ENCODE measurements around the gene CDKN2C. TPM values are rescaled to one million over a fixed set of nuclear protein-coding genes. Genes with fewer than 3 reads are reported as not detected.

CDKN2C gene
- total and polyA plus RNA-seq, 2 experiments from 2014 or later = 11.7 to 17.3 TPM

DNA sequence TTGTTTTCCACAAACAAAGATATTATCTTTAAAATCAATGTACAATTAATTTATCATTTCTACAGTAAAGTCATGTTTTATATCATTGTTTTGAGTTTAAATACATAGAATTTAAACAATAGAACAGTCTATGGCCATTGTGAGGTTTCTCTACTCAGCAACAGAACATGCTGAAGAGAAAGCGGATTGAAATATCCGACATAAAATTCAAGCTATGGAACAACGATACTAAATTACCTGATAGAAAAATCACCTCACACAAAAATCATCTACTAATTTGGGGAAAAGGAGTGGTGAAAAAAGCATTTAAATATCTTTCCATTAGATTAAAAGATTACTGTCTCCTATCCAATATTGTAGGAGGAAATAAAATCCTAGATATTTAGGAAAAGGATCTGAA lies 12.6 kb downstream of the CDKN2C start:
- 0 out of 2 replicates have a peak, but pooled peaks cover 7% of the 10 kb centered on the region for H3F3A ChIP-seq (ENCODE audit: insufficient read depth)
- DNase-seq = no peak
- H3K36me3 ChIP-seq (ENCODE audit: low read depth) = no peaks in the 10 kb centered on the region
- no peak overlapping the region for H3K4me3 ChIP-seq
- no peak overlapping the region for H3K27ac ChIP-seq
- H3K9me2 ChIP-seq (ENCODE audit: insufficient read depth) = no peaks in the 10 kb centered on the region
- H4K20me1 ChIP-seq (ENCODE audit: insufficient read depth) = no peaks in the 10 kb centered on the region
- 0 out of 2 replicates have a peak overlapping the region, but pooled peaks have one; percentile 6 for H2AFZ ChIP-seq
- peaks cover 30% of the 10 kb centered on the region for H3K79me2 ChIP-seq (ENCODE audit: insufficient read depth)
- TF ChIP-seq EZH2phosphoT487 (IDR thresholded peaks at IDR 0.05; ENCODE audit: insufficient read depth, low read depth) = no peak
- TF ChIP-seq EZH2 (IDR thresholded peaks at IDR 0.05; ENCODE audit: insufficient read depth, poor library complexity, severe bottlenecking) = no peak
- WGBS, 2 experiments (ENCODE audit: low coverage in 1 of 2, low lambda C conversion rate in 2 of 2, missing lambda C conversion rate in 2 of 2) = 97 to 99% methylated on average over 3 of the region's 3 CpGs
- H3K9me3 ChIP-seq (ENCODE audit: low read depth) = no peaks in the 10 kb centered on the region
- peaks cover 23% of the 10 kb centered on the region; the same call in 1 of the 2 replicates for H3K4me1 ChIP-seq (ENCODE audit: insufficient read depth)
- H3K4me2 ChIP-seq (ENCODE audit: unreplicated experiment) = no peak overlapping the region
- in situ Hi-C loops (cut with MboI) = no loop called here
- no peak overlapping the region for H3K9ac ChIP-seq
- no peaks in the 10 kb centered on the region for H3K27me3 ChIP-seq (replicated peaks; ENCODE audit: insufficient read depth)

DNA sequence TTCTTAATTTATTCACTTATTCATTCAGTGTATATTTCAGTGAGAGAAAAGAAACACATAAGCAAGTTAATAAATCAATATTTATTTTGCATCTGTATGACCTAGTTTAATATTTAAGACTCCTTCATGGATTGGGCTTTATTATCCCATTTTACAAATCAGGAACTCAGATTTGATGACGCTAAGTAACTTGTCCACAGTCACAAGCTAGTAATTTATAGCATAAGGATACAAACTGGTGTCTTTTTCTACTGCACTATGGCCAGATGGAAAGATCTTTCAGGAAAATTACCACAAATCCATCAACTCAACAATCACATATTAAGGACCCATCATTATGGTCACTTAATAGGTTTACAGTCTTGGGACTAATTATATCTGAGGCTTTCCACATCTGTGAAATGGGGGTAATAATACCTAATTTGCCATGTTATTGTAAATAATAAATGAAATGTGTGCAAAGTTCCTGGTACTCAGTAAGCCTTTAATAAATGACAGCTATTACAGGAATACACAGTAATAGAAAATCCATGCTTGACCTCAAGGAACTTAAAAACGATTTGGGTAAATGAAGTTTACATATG lies 13.3 kb downstream of the CDKN2C start:
- Histone ChIP-seq H3F3A (ENCODE audit: insufficient read depth) (0 out of 2 replicates have a peak, but pooled peaks cover 7% of the 10 kb centered on the region), H3K79me2 (ENCODE audit: insufficient read depth) (peaks cover 28% of the 10 kb centered on the region), H3K27ac (no peak overlapping the region), H4K20me1 (ENCODE audit: insufficient read depth) (no peaks in the 10 kb centered on the region), H3K9me3 (ENCODE audit: low read depth) (no peaks in the 10 kb centered on the region), H2AFZ (no peak overlapping the region), H3K36me3 (ENCODE audit: low read depth) (no peaks in the 10 kb centered on the region), H3K9me2 (ENCODE audit: insufficient read depth) (no peaks in the 10 kb centered on the region), H3K27me3 (replicated peaks; ENCODE audit: insufficient read depth) (no peaks in the 10 kb centered on the region), H3K4me1 (ENCODE audit: insufficient read depth) (peaks cover 23% of the 10 kb centered on the region; the same call in 1 of the 2 replicates), H3K4me3 (no peak overlapping the region), H3K4me2 (ENCODE audit: unreplicated experiment) (no peak overlapping the region), H3K9ac (no peak overlapping the region)
- WGBS, 2 experiments (ENCODE audit: low coverage in 1 of 2, low lambda C conversion rate in 2 of 2, missing lambda C conversion rate in 2 of 2) = 51 to 58% methylated on average over 2 of the region's 2 CpGs
- TF ChIP-seq EZH2 (IDR thresholded peaks at IDR 0.05; ENCODE audit: insufficient read depth, poor library complexity, severe bottlenecking) = no peak
- TF ChIP-seq EZH2phosphoT487 (IDR thresholded peaks at IDR 0.05; ENCODE audit: insufficient read depth, low read depth) = no peak
- in situ Hi-C loops (cut with MboI) = no loop called here
- DNase-seq = no peak

DNA sequence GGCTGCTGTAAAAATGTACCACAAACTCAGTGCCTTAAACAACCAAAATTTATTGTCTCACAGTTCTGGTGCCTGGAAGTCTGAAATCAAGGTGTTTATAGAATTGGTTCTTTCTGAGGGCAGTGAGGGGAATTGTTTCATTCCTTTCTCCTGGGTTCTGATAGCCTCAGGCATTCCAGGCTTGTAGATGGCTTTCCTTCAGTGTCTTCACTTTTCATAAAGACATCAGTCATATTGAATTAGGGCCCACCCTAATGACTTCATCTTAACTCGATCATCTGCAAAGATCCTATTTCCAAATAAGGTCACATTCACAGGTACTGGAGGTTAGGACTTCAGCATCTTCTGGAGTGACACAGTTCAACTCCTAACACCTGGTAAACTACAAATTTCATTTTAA lies 15.0 kb downstream of the CDKN2C start:
- Histone ChIP-seq H3F3A (ENCODE audit: insufficient read depth) (no peaks in the 10 kb centered on the region), H3K9me2 (ENCODE audit: insufficient read depth) (no peaks in the 10 kb centered on the region), H3K27ac (no peak overlapping the region), H3K4me1 (ENCODE audit: insufficient read depth) (peaks cover 9% of the 10 kb centered on the region), H4K20me1 (ENCODE audit: insufficient read depth) (no peaks in the 10 kb centered on the region), H3K4me3 (no peak overlapping the region), H3K36me3 (ENCODE audit: low read depth) (no peaks in the 10 kb centered on the region), H3K9me3 (ENCODE audit: low read depth) (no peaks in the 10 kb centered on the region), H3K27me3 (replicated peaks; ENCODE audit: insufficient read depth) (no peaks in the 10 kb centered on the region), H2AFZ (0 out of 2 replicates have a peak overlapping the region, but pooled peaks have one; percentile 5), H3K4me2 (ENCODE audit: unreplicated experiment) (no peak overlapping the region), H3K9ac (no peak overlapping the region), H3K79me2 (ENCODE audit: insufficient read depth) (peaks cover 10% of the 10 kb centered on the region)
- TF ChIP-seq EZH2 (IDR thresholded peaks at IDR 0.05; ENCODE audit: insufficient read depth, poor library complexity, severe bottlenecking) (no peak), EZH2phosphoT487 (IDR thresholded peaks at IDR 0.05; ENCODE audit: insufficient read depth, low read depth) (no peak)
- DNase-seq = no peak
- in situ Hi-C loops (cut with MboI) = no loop called here
- 54 to 64% methylated on average over 1 of the region's 1 CpG for WGBS, 2 experiments (ENCODE audit: low coverage in 1 of 2, low lambda C conversion rate in 2 of 2, missing lambda C conversion rate in 2 of 2)

DNA sequence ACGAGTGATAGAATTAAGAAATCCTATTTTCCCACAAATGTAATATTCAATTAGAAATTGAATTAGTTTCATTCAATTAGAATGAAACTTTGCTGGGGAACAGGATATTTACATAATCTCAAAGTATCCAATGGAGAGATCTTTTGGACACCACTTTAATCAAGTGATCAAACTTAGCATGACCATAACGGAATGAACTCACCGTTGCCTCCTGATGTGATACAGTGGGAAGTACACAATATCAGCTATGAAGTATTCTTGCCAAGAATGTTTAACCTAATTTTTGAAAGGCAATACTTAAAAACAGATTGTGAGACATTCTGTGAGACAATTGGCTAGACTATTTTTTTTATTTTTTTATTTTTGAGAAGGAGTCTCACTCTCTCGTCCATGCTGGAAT lies 16.6 kb downstream of the CDKN2C start:
- no peaks in the 10 kb centered on the region for H4K20me1 ChIP-seq (ENCODE audit: insufficient read depth)
- H3K9ac ChIP-seq = no peak overlapping the region
- peaks cover 10% of the 10 kb centered on the region for H3K4me1 ChIP-seq (ENCODE audit: insufficient read depth)
- H3F3A ChIP-seq (ENCODE audit: insufficient read depth) = no peaks in the 10 kb centered on the region
- in situ Hi-C loops (cut with MboI) = no loop called here
- no peak for TF ChIP-seq EZH2 (IDR thresholded peaks at IDR 0.05; ENCODE audit: insufficient read depth, poor library complexity, severe bottlenecking)
- DNase-seq = no peak
- 69 to 80% methylated on average over 4 of the region's 4 CpGs for WGBS, 2 experiments (ENCODE audit: low coverage in 1 of 2, low lambda C conversion rate in 2 of 2, missing lambda C conversion rate in 2 of 2)
- H3K27ac ChIP-seq = no peak overlapping the region
- H3K36me3 ChIP-seq (ENCODE audit: low read depth) = no peaks in the 10 kb centered on the region
- H3K9me2 ChIP-seq (ENCODE audit: insufficient read depth) = no peaks in the 10 kb centered on the region
- no peak overlapping the region for H2AFZ ChIP-seq
- no peaks in the 10 kb centered on the region for H3K79me2 ChIP-seq (ENCODE audit: insufficient read depth)
- no peak overlapping the region for H3K4me2 ChIP-seq (ENCODE audit: unreplicated experiment)
- no peak overlapping the region for H3K4me3 ChIP-seq
- no peaks in the 10 kb centered on the region for H3K27me3 ChIP-seq (replicated peaks; ENCODE audit: insufficient read depth)
- H3K9me3 ChIP-seq (ENCODE audit: low read depth) = no peaks in the 10 kb centered on the region

All from GM23248 (cell line).